AG09319 (cell line): ENCODE measurements around the gene ESPN.
"Not testable (repeated sequence)": the region's sequence is repeated elsewhere in the genome, so short reads cannot be mapped to it uniquely, and the experiment has no call there.

Experiments used
- DNase-seq: peaks from one replicate; pipeline ENCODE4 v3.0.0-alpha.2; 2010; ENCODE audit warnings: low read depth; ENCODE audit errors: extremely low read depth
- TF ChIP-seq, protein P1 (sequence below): IDR thresholded peaks from 2 replicates; pipeline ENCODE4 v1.5.1; 2011; ENCODE audit warnings: low read depth, mild to moderate bottlenecking, inconsistent platforms, low read length, moderate library complexity

ESPN gene

DNA sequence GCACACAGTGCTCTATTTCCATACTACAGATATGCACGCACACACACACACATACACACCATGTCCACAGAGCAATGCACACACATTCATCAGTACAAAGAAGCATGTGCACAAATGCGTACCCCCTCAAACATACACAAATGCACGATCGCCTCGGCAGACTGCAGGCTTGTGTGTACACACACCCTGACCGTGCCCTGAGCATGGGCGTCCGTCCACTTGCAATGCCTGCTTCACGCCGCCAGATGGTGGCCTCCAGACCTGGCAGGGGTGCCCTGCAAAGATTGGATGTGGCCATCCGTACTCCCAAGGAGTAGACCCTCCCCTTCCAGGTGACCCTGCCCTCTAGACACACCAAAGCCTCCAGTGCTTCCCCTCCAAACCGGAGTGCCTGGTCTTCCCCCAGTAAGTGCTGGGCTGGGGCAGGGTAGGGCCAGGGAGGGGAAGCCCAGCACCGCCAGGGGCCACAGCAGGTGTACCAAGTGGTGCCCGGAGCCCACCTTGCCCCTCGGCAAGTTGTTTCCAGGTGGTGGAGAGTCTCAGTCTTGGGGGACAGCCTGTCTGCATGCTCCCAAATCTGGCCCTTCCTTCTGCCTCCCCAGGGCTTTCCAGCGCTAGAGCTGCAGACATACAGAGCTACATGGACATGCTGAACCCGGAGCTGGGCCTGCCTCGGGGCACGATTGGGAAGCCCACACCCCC, 20.6 kb downstream of the ESPN start:
- TF ChIP-seq, protein P1, sequence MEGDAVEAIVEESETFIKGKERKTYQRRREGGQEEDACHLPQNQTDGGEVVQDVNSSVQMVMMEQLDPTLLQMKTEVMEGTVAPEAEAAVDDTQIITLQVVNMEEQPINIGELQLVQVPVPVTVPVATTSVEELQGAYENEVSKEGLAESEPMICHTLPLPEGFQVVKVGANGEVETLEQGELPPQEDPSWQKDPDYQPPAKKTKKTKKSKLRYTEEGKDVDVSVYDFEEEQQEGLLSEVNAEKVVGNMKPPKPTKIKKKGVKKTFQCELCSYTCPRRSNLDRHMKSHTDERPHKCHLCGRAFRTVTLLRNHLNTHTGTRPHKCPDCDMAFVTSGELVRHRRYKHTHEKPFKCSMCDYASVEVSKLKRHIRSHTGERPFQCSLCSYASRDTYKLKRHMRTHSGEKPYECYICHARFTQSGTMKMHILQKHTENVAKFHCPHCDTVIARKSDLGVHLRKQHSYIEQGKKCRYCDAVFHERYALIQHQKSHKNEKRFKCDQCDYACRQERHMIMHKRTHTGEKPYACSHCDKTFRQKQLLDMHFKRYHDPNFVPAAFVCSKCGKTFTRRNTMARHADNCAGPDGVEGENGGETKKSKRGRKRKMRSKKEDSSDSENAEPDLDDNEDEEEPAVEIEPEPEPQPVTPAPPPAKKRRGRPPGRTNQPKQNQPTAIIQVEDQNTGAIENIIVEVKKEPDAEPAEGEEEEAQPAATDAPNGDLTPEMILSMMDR: peak; percentile 50
- no peak for DNase-seq

DNA sequence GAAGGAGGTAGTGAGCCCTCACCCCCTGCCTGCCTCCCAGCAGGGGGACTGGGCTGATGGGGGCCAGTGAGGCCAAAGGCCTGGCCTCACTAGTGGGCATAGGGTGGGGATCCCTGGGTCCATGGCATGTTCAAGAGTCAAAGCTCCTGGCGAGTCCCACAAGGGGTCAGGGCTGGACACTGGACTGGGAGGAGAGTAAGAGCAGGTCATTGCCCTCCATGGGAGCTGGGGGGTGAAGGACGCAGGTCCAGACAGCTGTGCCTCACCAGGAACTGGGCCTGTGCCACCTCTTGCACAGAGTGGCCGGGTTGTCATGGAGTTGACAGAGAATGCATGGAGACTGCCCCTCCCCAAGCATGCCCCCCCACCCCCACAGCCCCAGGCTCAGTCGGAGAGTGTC, 21.4 kb downstream of the ESPN start:
- not testable (repeated sequence) for DNase-seq

DNA sequence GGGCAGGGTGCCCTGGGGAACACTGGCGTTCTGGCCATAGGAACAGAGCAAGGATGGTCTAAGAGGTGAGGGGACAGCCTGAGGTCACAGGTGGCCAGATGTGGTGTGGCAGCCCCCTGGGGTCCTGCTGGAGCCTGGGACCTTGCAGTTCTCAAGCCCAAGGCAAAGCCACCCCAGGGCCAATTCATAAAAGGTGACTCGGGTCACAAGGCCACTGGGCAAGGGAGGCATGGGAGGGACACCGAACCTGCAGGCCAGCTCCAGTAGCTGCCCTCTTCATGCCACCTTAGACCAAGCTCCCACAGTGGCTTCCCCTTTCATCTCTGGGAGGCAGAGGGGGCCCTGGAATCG, 22.1 kb downstream of the ESPN start:
- DNase-seq: no peak
- TF ChIP-seq, protein P1: no peak

DNA sequence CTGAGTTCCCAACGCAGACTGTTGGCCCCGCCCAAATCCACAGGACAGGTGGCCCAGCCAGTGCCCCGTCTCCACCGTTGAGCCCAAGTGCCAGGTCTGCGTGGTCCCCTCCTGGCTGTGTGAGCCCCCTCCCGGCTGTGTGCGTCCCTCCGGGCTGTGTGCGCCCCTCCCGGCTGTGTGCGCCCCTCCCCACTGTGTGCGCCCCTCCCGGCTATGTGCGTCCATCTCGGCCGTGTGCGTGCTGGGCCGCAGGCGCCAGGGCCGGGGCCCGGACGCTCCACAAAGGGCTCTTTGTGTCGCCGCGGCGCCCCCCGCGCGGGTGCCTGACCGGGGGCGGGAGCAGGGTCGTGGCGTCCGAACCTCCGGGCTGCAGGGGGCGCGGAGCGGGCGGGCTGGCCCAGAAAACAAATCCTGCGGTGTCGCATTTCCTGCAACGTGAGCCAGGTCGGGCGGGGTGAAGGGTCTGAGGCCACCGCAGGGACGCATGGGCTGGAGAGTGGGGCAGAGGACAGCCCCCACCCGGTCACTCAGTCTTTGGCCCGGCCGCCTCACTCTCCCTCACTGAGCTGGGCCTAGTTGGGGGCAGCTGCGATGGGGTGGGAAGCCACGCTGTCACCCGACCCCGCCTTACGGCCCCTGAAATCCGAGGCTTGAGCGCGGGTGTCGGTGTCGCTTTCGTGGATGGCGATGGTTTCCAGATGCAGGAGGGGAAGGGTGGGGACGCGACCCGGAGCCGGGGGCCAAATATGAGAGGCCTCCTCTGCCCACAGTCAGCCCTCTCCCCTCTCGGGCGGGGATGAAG, 22.6 kb downstream of the ESPN start:
- TF ChIP-seq, protein P1: no peak
- no peak for DNase-seq

DNA sequence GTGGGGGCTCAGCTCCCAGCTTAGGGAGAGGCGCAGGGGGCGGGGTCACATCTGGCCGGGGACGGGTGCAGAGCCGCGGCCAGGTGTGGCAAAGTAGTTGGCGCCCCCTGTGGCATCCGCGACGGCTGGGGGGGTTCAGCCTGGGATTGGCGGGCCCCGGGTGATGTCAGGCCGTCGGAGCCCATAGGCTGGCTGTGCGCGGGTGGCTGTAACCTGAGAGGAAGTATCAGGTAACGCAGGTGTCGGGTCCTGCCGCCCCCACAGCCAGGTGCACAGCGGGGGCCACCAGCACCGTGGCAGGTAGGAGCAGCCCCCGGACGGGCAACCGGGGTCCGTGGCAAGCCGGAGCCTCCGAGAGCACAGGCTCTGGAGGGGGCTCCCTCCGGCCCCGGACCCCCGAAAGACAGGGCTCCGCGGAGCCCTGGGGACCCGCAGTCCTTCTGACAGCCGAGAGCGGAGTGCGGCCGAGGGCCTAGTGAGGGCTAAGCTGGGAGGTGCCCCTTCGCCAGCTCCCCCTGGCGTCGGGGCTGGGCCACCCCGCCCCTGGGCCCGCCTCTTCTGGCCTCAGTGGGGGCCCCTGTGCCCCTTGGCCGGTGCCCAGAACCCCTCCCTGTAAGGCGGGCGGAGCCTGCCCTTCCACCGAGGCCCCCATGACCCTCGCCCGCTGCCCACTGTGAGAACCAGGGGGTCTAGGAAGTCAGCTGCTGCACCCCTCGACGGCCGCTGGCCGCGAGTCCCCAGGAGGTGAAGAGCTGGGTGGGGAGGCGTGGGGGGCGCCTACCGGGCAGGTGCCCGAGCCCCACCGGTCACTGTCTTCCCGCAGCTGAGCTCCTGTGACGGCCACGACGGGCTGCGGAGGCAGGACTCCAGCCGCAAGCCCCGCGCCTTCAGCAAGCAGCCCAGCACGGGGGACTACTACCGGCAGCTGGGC, 23.5 kb downstream of the ESPN start:
- TF ChIP-seq, protein P1: no peak
- no peak for DNase-seq

DNA sequence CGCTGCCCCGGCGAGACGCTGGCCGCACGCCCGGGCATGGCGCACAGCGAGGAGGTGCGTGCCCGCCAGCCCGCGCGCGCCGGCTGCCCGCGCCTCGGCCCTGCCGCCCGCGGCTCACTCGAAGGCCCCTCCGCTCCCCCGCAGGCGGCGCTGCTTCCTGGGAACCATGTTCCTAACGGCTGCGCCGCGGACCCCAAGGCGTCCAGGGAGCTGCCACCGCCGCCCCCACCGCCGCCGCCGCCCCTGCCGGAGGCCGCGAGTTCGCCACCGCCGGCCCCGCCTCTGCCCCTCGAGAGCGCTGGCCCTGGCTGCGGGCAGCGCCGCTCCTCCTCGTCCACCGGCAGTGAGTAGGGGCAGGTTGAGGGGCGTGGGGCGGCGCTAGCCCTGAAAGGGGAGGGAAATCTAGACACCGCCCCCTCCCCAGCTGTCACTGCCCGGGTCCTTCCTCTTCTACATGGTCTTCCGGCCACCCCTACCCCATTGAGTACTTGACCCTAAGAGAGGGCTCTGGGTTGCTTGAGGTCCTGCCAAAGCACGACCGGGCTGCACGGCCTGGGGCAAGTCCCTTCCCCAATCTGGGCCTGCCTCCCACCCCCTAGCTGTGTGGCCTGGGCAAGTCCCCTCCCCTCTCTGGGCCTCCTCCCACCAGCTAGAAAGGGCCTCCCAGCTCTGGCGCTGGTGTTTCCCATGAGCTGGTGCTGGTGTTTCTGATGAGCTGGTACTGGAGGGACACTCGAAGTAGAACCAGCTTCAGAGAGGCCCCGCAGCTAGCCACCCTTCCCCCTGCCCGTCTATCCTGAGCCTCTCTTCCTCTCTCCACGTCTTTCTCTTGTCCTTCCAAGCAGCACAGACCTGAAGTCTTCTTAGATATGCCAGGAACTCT, 24.4 kb downstream of the ESPN start:
- no peak for DNase-seq
- TF ChIP-seq, protein P1: no peak

DNA sequence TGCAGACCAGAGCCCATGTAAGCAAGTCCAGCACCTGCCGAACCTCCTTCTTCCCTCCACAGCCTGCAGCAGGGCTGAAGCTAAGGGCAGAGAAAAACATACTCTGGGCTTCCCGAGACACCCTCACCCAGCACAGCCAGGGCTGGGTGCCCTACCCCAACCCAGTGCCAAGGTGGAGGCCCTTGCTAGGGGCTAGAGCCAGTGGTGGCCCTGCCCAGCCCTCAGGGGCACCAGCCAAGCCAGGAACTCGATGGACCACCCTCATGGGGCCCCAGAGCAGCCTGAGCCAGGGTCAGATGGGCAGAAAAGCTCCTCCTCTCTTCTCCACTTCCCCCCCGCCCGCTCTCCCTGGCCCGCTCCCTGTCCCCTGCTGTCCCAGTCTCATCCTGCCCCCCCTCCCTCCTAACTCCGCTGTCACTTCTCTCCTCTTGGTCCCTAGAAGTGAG, 25.5 kb downstream of the ESPN start:
- TF ChIP-seq, protein P1: no peak
- DNase-seq: no peak

DNA sequence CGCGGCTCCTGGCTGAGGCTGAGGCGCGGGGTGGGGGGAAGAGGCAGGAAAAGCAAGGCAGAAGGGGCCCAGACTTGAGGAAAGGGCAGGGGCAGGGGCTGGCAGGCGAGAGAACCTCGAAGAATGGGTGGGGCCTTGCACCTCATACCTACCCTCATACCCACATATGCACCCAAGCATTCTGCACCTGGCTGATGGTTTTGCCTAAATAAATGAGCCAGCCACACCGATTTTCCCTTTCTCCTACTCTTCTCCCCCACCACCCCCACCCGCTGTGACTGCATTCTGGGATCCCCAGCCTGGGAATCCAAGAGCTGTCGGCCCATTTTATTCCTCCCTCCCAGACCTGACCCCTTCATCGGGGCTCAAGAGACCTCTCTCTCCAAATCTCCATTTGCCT, 25.9 kb downstream of the ESPN start:
- not testable (repeated sequence) for DNase-seq
